ENCODE results near the gene POC1A. TPM values are rescaled to one million over a fixed set of nuclear protein-coding genes. Genes with fewer than 3 reads are reported as not detected.
"Not testable (repeated sequence)": the region's sequence is repeated elsewhere in the genome, so short reads cannot be mapped to it uniquely, and the experiment has no call there.

The POC1A gene
- total and polyA plus RNA-seq, 10 of the 15 experiments (the other 5 are each of a cell fraction or from before 2014, with no cell fraction given), result 8.5 to 49.8 (median 23.5) TPM

- ChIA-PET RAD21 (ENCODE audit: unreplicated experiment) (interaction anchor here (0.6 to 1.7 kb wide), 13 partner anchors 9 to 472 kb away, joined by 3 to 13 read pairs (median 4); partner anchors contain the start of genes DUSP7, RRP9 and TLR9), SMC1A (ENCODE audit: uncharacterized antibody, unreplicated experiment) (interaction anchor here (1.0 to 1.7 kb wide), 8 partner anchors 31 to 152 kb away, joined by 3 to 10 read pairs (median 5); partner anchors contain the start of gene DUSP7), POLR2A (interaction anchor here (0.6 to 1.6 kb wide), 5 partner anchors 43 to 158 kb away, joined by 4 to 7 read pairs (median 4); partner anchors contain the start of genes DUSP7, RPL29 and WDR82), CTCF (interaction anchor here (0.6 to 2.3 kb wide), 9 partner anchors 10 to 199 kb away, joined by 3 to 20 read pairs (median 8); partner anchors contain the start of gene DUSP7)
- peak overlapping the region; percentile 87 for H3K4me2 ChIP-seq (ENCODE audit: control insufficient read depth, insufficient read depth)
- peaks cover 4 to 6% of the 10 kb centered on the region in 2 experiments; a peak in 3 of 4 replicates for H3K36me3 ChIP-seq (ENCODE audit: control insufficient read depth in 2 of 2, insufficient read depth in 2 of 2, low read length in 1 of 2)
- ATAC-seq (peak; percentile 34), DNase-seq (ENCODE audit: low read depth, low spot score) (no peak), FAIRE-seq (peak; percentile 64)
- WGBS (ENCODE audit: insufficient coverage, insufficient replicate concordance, low lambda C conversion rate, missing lambda C conversion rate), result 14% methylated on average over 18 of the region's 18 CpGs
- no peaks in the 10 kb centered on the region for H3K9me3 ChIP-seq (replicated peaks; ENCODE audit: control insufficient read depth, insufficient read depth, low read length)
- no peaks in the 10 kb centered on the region for H4K20me1 ChIP-seq (ENCODE audit: control insufficient read depth, insufficient read depth)
- peak overlapping the region; percentile 67 for H3K9ac ChIP-seq (ENCODE audit: control insufficient read depth, insufficient read depth, low read length)
- in situ Hi-C loops (cut with MboI), result no loop called here
- H3K27me3 ChIP-seq (replicated peaks in 1 of 2; ENCODE audit: control insufficient read depth in 2 of 2, insufficient read depth in 2 of 2, low read length in 1 of 2), result no peaks in the 10 kb centered on the region
- peaks cover 11% of the 10 kb centered on the region for H3K79me2 ChIP-seq (ENCODE audit: control insufficient read depth, insufficient read depth, low read length)
- TF ChIP-seq MYC (IDR thresholded peaks at IDR 0.05; ENCODE audit: insufficient read depth, insufficient read length, insufficient replicate concordance, low read length, severe bottlenecking) (no peak), EED (IDR thresholded peaks at IDR 0.05; ENCODE audit: low read depth) (no peak), NRF1 (conservative IDR thresholded peaks at IDR 0.05; ENCODE audit: low read depth, low read length) (no peak)
- intact Hi-C loops (cut with micrococcal nuclease; ENCODE audit: unreplicated experiment), result loop anchor here (2.0 kb wide), 1 partner anchor 45 kb away; the partner anchor contains the start of gene ALAS1
- no TSS peak for BruUV-seq (replicated peaks)
- peaks cover 7% of the 10 kb centered on the region for H3K4me1 ChIP-seq (ENCODE audit: control insufficient read depth, insufficient read depth, low read length)
- H2AFZ ChIP-seq (ENCODE audit: control insufficient read depth, low read depth, low read length), result peak overlapping the region; percentile 95
- H3K4me3 ChIP-seq, result peak overlapping the region; percentile 76
- H3K27ac ChIP-seq (ENCODE audit: control insufficient read depth, insufficient read depth), result peak overlapping the region; percentile 75
These were observed 680 bp downstream of the POC1A start for GRCh38 chr3:52153389-52154096.

GRCh38 chr3:52151991-52152390 is 2.2 kb downstream of the POC1A start:
- intact Hi-C loops (cut with micrococcal nuclease; ENCODE audit: unreplicated experiment); FAIRE-seq; H3K9ac ChIP-seq (ENCODE audit: control insufficient read depth, insufficient read depth, low read length); SMC1A ChIA-PET (ENCODE audit: uncharacterized antibody, unreplicated experiment); DNase-seq (ENCODE audit: low read depth, low spot score); H3K9me3 ChIP-seq (replicated peaks; ENCODE audit: control insufficient read depth, insufficient read depth, low read length); H3K27me3 ChIP-seq (replicated peaks in 1 of 2; ENCODE audit: control insufficient read depth in 2 of 2, insufficient read depth in 2 of 2, low read length in 1 of 2); H3K4me3 ChIP-seq; H3K4me1 ChIP-seq (ENCODE audit: control insufficient read depth, insufficient read depth, low read length); H4K20me1 ChIP-seq (ENCODE audit: control insufficient read depth, insufficient read depth); H3K4me2 ChIP-seq (ENCODE audit: control insufficient read depth, insufficient read depth); BruUV-seq (replicated peaks); ATAC-seq; H2AFZ ChIP-seq (ENCODE audit: control insufficient read depth, low read depth, low read length); H3K27ac ChIP-seq (ENCODE audit: control insufficient read depth, insufficient read depth); in situ Hi-C loops (cut with MboI); H3K36me3 ChIP-seq (ENCODE audit: control insufficient read depth in 2 of 2, insufficient read depth in 2 of 2, low read length in 1 of 2): not testable (repeated sequence)
- H3K79me2 ChIP-seq (ENCODE audit: control insufficient read depth, insufficient read depth, low read length), result peaks cover 11% of the 10 kb centered on the region
- POLR2A ChIA-PET, result interaction anchor here (0.6 to 1.0 kb wide), 2 partner anchors 36 to 127 kb away, joined by 4 to 5 read pairs; partner anchors contain the start of gene WDR82
- RAD21 ChIA-PET (ENCODE audit: unreplicated experiment), result interaction anchor here (1.7 kb wide), 1 partner anchor 148 kb away, joined by 4 read pairs; no protein-coding TSS in a partner anchor
- CTCF ChIA-PET, result interaction anchor here (0.7 to 1.3 kb wide), 3 partner anchors 18 to 100 kb away, joined by 3 read pairs; no protein-coding TSS in a partner anchor
- 98% methylated on average over 4 of the region's 4 CpGs for WGBS (ENCODE audit: insufficient coverage, insufficient replicate concordance, low lambda C conversion rate, missing lambda C conversion rate)

Data from GM12878 (cell line).